ENCODE data around the gene SLC25A52. TPM values are rescaled to one million over a fixed set of nuclear protein-coding genes. Genes with fewer than 3 reads are reported as not detected.

SLC25A52 gene
- total and polyA plus RNA-seq, 2 donors (not counting 3 experiments of a cell fraction or from before 2014, with no cell fraction given), result 0.06 TPM; not detected in 1

GRCh38 chr18:31716362-31716761, 44.3 kb downstream of the SLC25A52 start:
- no peak for TF ChIP-seq JUN (IDR thresholded peaks at IDR 0.05; ENCODE audit: borderline replicate concordance, insufficient read depth, insufficient read length, low read depth)
- TF ChIP-seq POLR2A (IDR thresholded peaks at IDR 0.05; ENCODE audit: low read depth, low read length), result no peak
- TF ChIP-seq MAX (IDR thresholded peaks at IDR 0.05; ENCODE audit: insufficient read depth, insufficient read length), result no peak
- TF ChIP-seq EZH2 (IDR thresholded peaks at IDR 0.05; ENCODE audit: borderline replicate concordance, low read depth, low read length, severe bottlenecking), result no peak
- no peak for TF ChIP-seq GATA2 (IDR thresholded peaks at IDR 0.05; ENCODE audit: insufficient read depth, insufficient read length, low read depth, low read length)
- no peak for TF ChIP-seq POLR2AphosphoS5 (IDR thresholded peaks at IDR 0.05; ENCODE audit: insufficient read depth, low read depth, low read length)
- TF ChIP-seq FOS (IDR thresholded peaks at IDR 0.05; ENCODE audit: borderline replicate concordance, insufficient read depth, low read length), result no peak
- no peak for TF ChIP-seq CTCF (IDR thresholded peaks at IDR 0.05; ENCODE audit: extremely low read depth in 1 of 2, insufficient read depth in 1 of 2, low read depth in 1 of 2, low read length in 2 of 2)
- no peak for TF ChIP-seq MYC (IDR thresholded peaks at IDR 0.05; ENCODE audit: low read depth, low read length)
- H3K36me3 ChIP-seq (ENCODE audit: control insufficient read depth in 2 of 2, extremely low read depth in 1 of 2, insufficient read depth in 2 of 2, low read length in 2 of 2), result no peaks in the 10 kb centered on the region
- no peaks in the 10 kb centered on the region for H3K9me3 ChIP-seq (replicated peaks; ENCODE audit: control insufficient read depth, insufficient read depth, low read length)
- dilution Hi-C loops (cut with MboI; ENCODE audit: extremely low pct_ligation_motif_present, low sequenced_read_pairs) (no loop called here), intact Hi-C loops (cut with micrococcal nuclease) (no loop called here)
- CTCF ChIA-PET, result no interaction called here
- H3K9ac ChIP-seq (replicated peaks; ENCODE audit: extremely low read depth, insufficient read depth, low read length), result no peak overlapping the region
- POLR2A ChIA-PET, result no interaction called here
- peaks cover 0 to 2% of the 10 kb centered on the region in 2 experiments for H3K27me3 ChIP-seq (ENCODE audit: control insufficient read depth in 2 of 2, insufficient read depth in 2 of 2, low read length in 2 of 2)
- H3K79me2 ChIP-seq (ENCODE audit: control insufficient read depth, insufficient read depth, low read length), result no peaks in the 10 kb centered on the region
- H3K4me1 ChIP-seq (ENCODE audit: control insufficient read depth, extremely low read depth, insufficient read depth, low read length), result no peaks in the 10 kb centered on the region
- FAIRE-seq, result no peak
- no peak overlapping the region for H2AFZ ChIP-seq (ENCODE audit: low read depth, low read length)
- no peaks in the 10 kb centered on the region for H4K20me1 ChIP-seq (replicated peaks; ENCODE audit: control insufficient read depth, extremely low read depth, insufficient read depth, low read length)
- H3K4me3 ChIP-seq (replicated peaks in 1 of 3; ENCODE audit: insufficient read depth in 1 of 3, low read depth in 1 of 3, low read length in 3 of 3), result no peak overlapping the region
- no peak for DNase-seq (ENCODE audit: low read depth, low spot score)
- H3K9me1 ChIP-seq (replicated peaks; ENCODE audit: control insufficient read depth, extremely low read depth, insufficient read depth, low read length), result no peaks in the 10 kb centered on the region
- H3K4me2 ChIP-seq (ENCODE audit: insufficient read depth, low read length), result no peak overlapping the region
- H3K27ac ChIP-seq (ENCODE audit: insufficient read depth, low read depth, low read length), result no peak overlapping the region
- BruUV-seq (replicated peaks), result no TSS peak
